Duodenal mucosa (tissue), 2 donors: Measurements from ENCODE around the gene UBE2H.
A peak's percentile ranks its signal among the peaks of the same experiment; 100 is the strongest.

Source experiments
- H3K27ac ChIP-seq: one replicate; pipeline ENCODE4 v1.7.0; 2013; ENCODE audit warnings: low read depth, low read length
- H3K27me3 ChIP-seq, 2 donors: one replicate each; pipeline ENCODE4 v1.7.0; 2013; ENCODE audit warnings: low read length in 2 of 2, control low read depth in 1 of 2; ENCODE audit not compliant: insufficient read depth in 2 of 2, control insufficient read depth in 1 of 2
- H3K36me3 ChIP-seq, 2 donors: one replicate each; pipeline ENCODE4 v1.7.0; 2013; ENCODE audit warnings: low read length in 2 of 2, control low read depth in 1 of 2; ENCODE audit not compliant: insufficient read depth in 2 of 2, control insufficient read depth in 1 of 2
- H3K4me1 ChIP-seq, 2 donors: one replicate each; pipeline ENCODE4 v1.7.0; 2013; ENCODE audit warnings: low read length in 2 of 2, control low read depth in 1 of 2; ENCODE audit not compliant: insufficient read depth in 2 of 2, control insufficient read depth in 1 of 2
- H3K4me3 ChIP-seq, 2 donors: one replicate each; pipeline ENCODE4 v1.7.0; 2013; ENCODE audit warnings: low read length in 2 of 2, low read depth in 1 of 2
- H3K9ac ChIP-seq, 2 donors: one replicate each; pipeline ENCODE4 v1.7.0; 2013; ENCODE audit warnings: low read length in 2 of 2, low read depth in 1 of 2
- H3K9me3 ChIP-seq, 2 donors: one replicate each; pipeline ENCODE4 v1.7.0; 2013; ENCODE audit warnings: low read length in 2 of 2, control low read depth in 1 of 2; ENCODE audit not compliant: control insufficient read depth in 1 of 2

UBE2H gene

GRCh38 chr7:129851809-129852208 is 101.0 kb downstream of the UBE2H start:
- H3K36me3 ChIP-seq: peaks cover 2% of the 10 kb centered on the region in 2 donors
- no peak overlapping the region for H3K27ac ChIP-seq
- no peak overlapping the region for H3K9ac ChIP-seq
- no peak overlapping the region for H3K4me3 ChIP-seq
- no peaks in the 10 kb centered on the region for H3K9me3 ChIP-seq
- H3K4me1 ChIP-seq: peaks cover 13 to 35% of the 10 kb centered on the region in 2 donors
- H3K27me3 ChIP-seq: no peaks in the 10 kb centered on the region

GRCh38 chr7:129851174-129851573 is 101.6 kb downstream of the UBE2H start:
- H3K9me3 ChIP-seq: no peaks in the 10 kb centered on the region
- H3K27ac ChIP-seq: no peak overlapping the region
- H3K4me1 ChIP-seq: peaks cover 18 to 35% of the 10 kb centered on the region in 2 donors
- H3K27me3 ChIP-seq: no peaks in the 10 kb centered on the region
- peaks cover 2% of the 10 kb centered on the region in 2 donors for H3K36me3 ChIP-seq
- H3K4me3 ChIP-seq: peak overlapping the region; percentile 3 to 16
- H3K9ac ChIP-seq: no peak overlapping the region

- Histone ChIP-seq H3K36me3 (peaks cover 0 to 2% of the 10 kb centered on the region in 2 donors), H3K4me3 (no peak overlapping the region), H3K9me3 (no peaks in the 10 kb centered on the region), H3K27me3 (no peaks in the 10 kb centered on the region), H3K4me1 (peaks cover 24 to 34% of the 10 kb centered on the region in 2 donors), H3K27ac (no peak overlapping the region), H3K9ac (no peak overlapping the region)
Observed at GRCh38 chr7:129848436-129848835, 104.3 kb downstream of the UBE2H start.

- H3K27ac ChIP-seq: no peak overlapping the region
- peaks cover 13 to 19% of the 10 kb centered on the region in 2 donors for H3K4me1 ChIP-seq
- no peak overlapping the region for H3K9ac ChIP-seq
- H3K4me3 ChIP-seq: no peak overlapping the region
- H3K27me3 ChIP-seq: no peaks in the 10 kb centered on the region
- H3K9me3 ChIP-seq: no peaks in the 10 kb centered on the region
- H3K36me3 ChIP-seq: peaks cover 0 to 2% of the 10 kb centered on the region in 2 donors
Observed at GRCh38 chr7:129845972-129846327, 106.8 kb downstream of the UBE2H start.

GRCh38 chr7:129845178-129845971 is 107.4 kb downstream of the UBE2H start:
- Histone ChIP-seq H3K27me3 (no peaks in the 10 kb centered on the region), H3K9me3 (no peaks in the 10 kb centered on the region), H3K9ac (no peak overlapping the region), H3K4me1 (peaks cover 11 to 17% of the 10 kb centered on the region in 2 donors), H3K4me3 (no peak overlapping the region), H3K27ac (no peak overlapping the region), H3K36me3 (peaks cover 0 to 2% of the 10 kb centered on the region in 2 donors)

GRCh38 chr7:129843978-129844840 is 108.6 kb downstream of the UBE2H start:
- Histone ChIP-seq H3K4me3 (no peak overlapping the region), H3K9ac (no peak overlapping the region), H3K36me3 (peaks cover 0 to 3% of the 10 kb centered on the region in 2 donors), H3K27ac (no peak overlapping the region), H3K27me3 (no peaks in the 10 kb centered on the region), H3K9me3 (no peaks in the 10 kb centered on the region), H3K4me1 (peaks cover 11 to 17% of the 10 kb centered on the region in 2 donors)

- Histone ChIP-seq H3K27me3 (no peaks in the 10 kb centered on the region), H3K9ac (no peak overlapping the region), H3K36me3 (peaks cover 0 to 10% of the 10 kb centered on the region in 2 donors), H3K4me1 (peaks cover 11 to 17% of the 10 kb centered on the region in 2 donors), H3K27ac (no peak overlapping the region), H3K9me3 (no peaks in the 10 kb centered on the region), H3K4me3 (no peak overlapping the region)
Observed at GRCh38 chr7:129843365-129843898, 109.3 kb downstream of the UBE2H start.

GRCh38 chr7:129841465-129841864 is 111.3 kb downstream of the UBE2H start:
- Histone ChIP-seq H3K4me1 (peaks cover 9 to 14% of the 10 kb centered on the region in 2 donors), H3K27me3 (no peaks in the 10 kb centered on the region), H3K4me3 (no peak overlapping the region)

GRCh38 chr7:129840757-129841156 is 112.0 kb downstream of the UBE2H start:
- Histone ChIP-seq H3K36me3 (peaks cover under 1 to 15% of the 10 kb centered on the region in 2 donors), H3K27ac (no peak overlapping the region), H3K4me3 (no peak overlapping the region), H3K4me1 (peaks cover 2 to 9% of the 10 kb centered on the region in 2 donors), H3K9ac (no peak overlapping the region), H3K9me3 (no peaks in the 10 kb centered on the region), H3K27me3 (no peaks in the 10 kb centered on the region)

More at GRCh38 chr7:129841465-129841864, 111.3 kb downstream of the UBE2H start:
- Histone ChIP-seq H3K9me3 (no peaks in the 10 kb centered on the region), H3K27ac (no peak overlapping the region), H3K36me3 (peaks cover 0 to 15% of the 10 kb centered on the region in 2 donors), H3K9ac (no peak overlapping the region)

GRCh38 chr7:129836983-129837382 is 115.8 kb downstream of the UBE2H start:
- Histone ChIP-seq H3K27ac (no peak overlapping the region), H3K9me3 (no peaks in the 10 kb centered on the region), H3K36me3 (peaks cover 5 to 31% of the 10 kb centered on the region in 2 donors), H3K4me1 (no peaks in the 10 kb centered on the region), H3K9ac (no peak overlapping the region), H3K27me3 (no peaks in the 10 kb centered on the region), H3K4me3 (no peak overlapping the region)
